ENCODE results near the gene ADI1.
"Not testable (repeated sequence)": the region's sequence is repeated elsewhere in the genome, so short reads cannot be mapped to it uniquely, and the experiment has no call there.

ADI1 gene

DNA sequence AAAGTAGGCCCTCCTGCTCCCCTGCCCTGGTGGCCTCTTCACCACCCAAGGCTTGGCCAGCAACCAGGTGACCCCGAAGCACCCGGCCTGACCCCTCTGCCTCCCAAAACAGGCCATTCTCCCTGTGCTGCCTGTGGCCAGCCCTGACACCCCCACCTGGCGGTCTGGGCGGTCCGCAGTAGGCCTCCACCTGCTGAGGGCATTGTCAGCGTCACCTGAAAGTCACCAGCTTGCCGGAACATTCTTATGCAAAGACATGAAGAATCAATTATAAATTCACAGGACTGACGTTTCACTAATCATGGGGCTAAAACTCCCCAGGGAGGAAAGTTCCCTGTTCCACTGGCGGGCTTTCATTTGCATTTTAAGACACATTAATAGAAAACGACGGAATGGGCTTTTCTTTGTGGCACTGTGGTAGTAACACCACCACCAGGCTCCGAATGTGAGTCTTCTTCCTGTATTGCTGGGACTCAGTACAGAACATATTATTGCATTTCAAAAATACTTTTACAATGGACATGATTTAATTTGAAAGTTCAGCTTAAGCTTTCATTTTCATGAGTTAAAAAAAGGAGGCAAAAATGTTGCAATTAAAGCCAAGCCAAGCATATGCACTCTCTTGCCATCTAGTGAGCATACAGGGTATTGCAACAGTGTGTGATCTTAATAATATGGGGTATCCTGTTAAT is 57.4 kb downstream of the ADI1 start:
- Mint-ChIP-seq H3K4me3 (no peak overlapping the region), H3K27ac (peak overlapping the region; percentile 83), H3K27me3 (no peaks in the 10 kb centered on the region)

DNA sequence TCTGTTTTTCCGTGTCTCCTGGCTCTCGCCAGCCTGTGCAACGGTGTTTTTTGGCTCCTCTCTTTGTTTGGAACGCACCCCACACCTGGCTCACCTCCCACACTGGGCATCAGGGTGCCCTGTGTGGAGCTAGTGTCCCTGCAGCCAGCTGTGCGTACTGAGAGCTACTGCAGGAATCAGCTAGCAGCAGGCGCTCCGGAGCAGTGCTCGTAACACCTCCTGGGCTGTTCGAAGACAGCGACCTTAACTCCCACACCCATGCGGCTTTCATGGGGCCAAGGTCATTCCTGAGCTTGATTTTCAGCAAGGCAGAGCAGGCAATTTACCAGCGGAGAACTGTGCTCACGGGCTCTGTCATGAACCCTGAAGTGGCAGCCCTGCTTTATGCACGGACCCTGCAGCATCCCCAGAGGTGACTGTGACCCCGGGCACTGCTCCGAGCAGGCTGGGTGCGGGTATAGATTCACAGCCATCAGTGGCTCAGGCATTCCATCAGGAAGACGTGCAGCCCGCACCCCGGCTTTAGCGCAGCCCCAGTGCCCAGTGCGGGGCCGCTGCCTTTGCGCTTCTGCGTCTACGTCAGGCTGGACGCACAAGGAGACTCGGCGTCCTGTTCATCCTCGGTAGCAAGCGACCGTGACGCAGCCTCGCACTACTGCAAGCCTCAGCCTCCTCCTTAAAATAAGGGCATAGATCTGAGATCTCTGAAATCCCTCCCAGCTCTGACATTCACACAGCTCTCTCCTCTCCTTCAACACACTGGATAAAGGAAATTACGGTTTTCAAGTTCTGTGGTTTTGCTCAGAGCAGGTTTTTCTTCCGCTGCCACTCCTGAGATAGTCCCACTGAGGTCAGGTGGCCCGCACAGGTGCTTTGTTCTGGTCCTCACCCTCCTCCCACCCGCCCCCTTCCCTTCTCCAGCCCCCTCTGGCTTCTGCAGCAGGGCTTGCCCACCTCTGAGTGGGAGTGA is 58.2 kb downstream of the ADI1 start:
- no peak overlapping the region for H3K4me3 Mint-ChIP-seq
- no peak for DNase-seq
- no peaks in the 10 kb centered on the region for H3K27me3 Mint-ChIP-seq
- peaks cover 12% of the 10 kb centered on the region for H3K4me1 Mint-ChIP-seq (ENCODE audit: low read depth)
- H3K27ac Mint-ChIP-seq: no peak overlapping the region
- H3K36me3 Mint-ChIP-seq (ENCODE audit: low read depth): peaks cover 84% of the 10 kb centered on the region
- H3K9me3 Mint-ChIP-seq: no peaks in the 10 kb centered on the region

More for the DNA sequence above, 57.4 kb downstream of the ADI1 start:
- peaks cover 12% of the 10 kb centered on the region for H3K4me1 Mint-ChIP-seq (ENCODE audit: low read depth)
- peaks cover 85% of the 10 kb centered on the region for H3K36me3 Mint-ChIP-seq (ENCODE audit: low read depth)
- H3K9me3 Mint-ChIP-seq: no peaks in the 10 kb centered on the region
- no peak for DNase-seq

DNA sequence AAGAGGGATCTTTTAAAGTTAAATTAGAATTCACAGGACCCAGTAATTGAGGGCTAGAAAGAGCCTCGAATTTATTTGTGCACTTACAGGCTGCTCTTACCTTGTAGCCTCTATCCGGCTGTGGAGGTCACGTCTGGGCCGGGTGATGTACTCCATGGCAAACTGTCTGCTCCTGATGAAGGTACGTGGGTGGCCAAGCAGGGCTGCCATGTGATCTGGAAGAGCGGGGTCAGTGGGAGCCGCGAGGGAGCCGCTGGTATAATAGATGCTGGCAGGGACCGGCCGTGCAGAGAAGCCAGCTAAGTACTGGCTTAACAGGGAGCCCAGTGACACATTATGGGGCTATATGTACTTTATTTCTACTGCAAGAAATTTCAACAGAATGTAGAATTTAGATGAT is 59.2 kb downstream of the ADI1 start:
- no peak for DNase-seq
- Mint-ChIP-seq H3K27me3 (no peaks in the 10 kb centered on the region), H3K27ac (peak overlapping the region; percentile 4), H3K4me1 (ENCODE audit: low read depth) (peaks cover 12% of the 10 kb centered on the region), H3K9me3 (no peaks in the 10 kb centered on the region), H3K4me3 (no peak overlapping the region), H3K36me3 (ENCODE audit: low read depth) (peaks cover 84% of the 10 kb centered on the region)

DNA sequence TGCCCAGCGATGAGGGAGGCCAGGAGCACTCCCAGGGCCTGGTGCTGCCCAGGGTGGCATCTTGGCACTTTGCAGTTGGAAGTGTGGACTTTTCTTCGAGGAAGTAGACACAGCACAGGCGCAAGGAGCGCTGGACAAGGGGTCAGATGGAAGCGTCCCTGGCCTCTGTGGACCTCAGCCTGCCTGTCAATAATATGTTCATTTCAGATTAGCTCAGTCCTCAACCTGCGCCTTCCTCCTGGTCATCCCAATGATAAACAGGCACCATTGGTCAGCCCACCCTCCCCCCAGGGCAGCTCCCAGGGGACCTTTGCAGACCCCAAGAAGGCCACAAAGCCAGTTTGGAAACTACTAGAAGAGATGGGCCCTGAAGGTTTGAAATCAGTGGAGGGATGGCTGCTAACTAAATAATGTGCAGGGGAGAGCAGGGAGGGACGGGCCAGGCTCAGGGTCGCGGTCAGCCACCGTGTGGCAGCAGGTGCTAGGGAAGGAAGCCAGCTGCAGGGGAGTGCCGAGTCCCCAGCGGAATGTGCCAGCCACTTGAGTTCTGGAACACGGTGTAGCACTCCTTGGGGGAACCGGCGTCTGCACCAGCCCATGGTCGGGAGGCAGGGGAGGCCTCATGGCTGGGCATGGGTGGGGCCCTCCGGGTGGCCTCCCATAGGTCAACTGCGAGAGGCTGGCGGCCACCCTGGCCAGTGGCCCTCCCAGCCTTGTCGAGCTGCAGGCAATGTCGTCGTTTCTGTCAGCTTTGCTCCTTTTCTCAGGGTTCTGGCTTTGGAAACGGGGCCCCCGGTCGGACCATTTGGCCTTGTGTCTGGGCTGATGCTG is 59.9 kb downstream of the ADI1 start:
- peaks cover 82% of the 10 kb centered on the region for H3K36me3 Mint-ChIP-seq (ENCODE audit: low read depth)
- H3K4me1 Mint-ChIP-seq (ENCODE audit: low read depth): peaks cover 12% of the 10 kb centered on the region
- no peaks in the 10 kb centered on the region for H3K9me3 Mint-ChIP-seq
- no peak for DNase-seq
- no peak overlapping the region for H3K4me3 Mint-ChIP-seq
- H3K27me3 Mint-ChIP-seq: no peaks in the 10 kb centered on the region
- H3K27ac Mint-ChIP-seq: no peak overlapping the region

DNA sequence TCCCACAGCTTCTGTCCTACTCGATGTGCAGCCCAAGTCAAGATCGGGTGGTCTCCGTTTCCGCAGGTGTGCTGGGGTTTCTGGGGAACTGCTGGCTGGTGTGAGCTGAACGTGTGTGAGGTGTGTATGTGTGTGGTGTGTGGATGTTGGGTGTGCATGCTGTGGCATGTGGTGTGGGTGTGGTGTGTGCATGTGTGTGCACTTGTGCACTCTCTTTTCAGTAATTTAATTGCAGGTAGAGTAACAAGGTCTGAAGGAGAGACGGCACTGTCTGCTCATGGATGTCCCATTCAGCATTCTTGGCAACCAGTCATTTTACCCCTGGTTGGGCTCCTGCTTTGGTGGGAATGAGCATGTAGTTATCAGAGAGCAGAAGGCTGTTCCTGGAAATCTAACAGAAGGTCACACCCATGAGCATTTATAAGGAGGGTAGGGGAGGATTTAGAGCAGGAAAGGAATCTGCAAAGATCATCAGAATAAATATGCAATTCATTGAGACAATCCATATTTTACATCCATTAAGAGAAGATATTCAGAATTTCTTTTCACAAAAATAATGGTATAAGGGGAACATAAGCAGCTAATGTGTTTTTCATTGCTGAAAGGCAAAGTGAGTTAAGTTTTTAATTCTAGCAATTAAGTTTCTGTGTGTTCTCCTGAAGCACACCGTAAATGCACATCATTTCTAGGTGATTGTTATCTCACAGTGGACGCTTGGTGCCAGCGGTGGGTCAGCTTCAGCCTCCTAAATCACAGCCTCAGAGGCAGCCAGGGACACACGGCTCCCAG is 60.7 kb downstream of the ADI1 start:
- Mint-ChIP-seq H3K27ac (peak overlapping the region; percentile 53), H3K4me1 (ENCODE audit: low read depth) (peaks cover 12% of the 10 kb centered on the region), H3K4me3 (no peak overlapping the region), H3K9me3 (no peaks in the 10 kb centered on the region), H3K36me3 (ENCODE audit: low read depth) (peaks cover 79% of the 10 kb centered on the region), H3K27me3 (no peaks in the 10 kb centered on the region)
- DNase-seq: no peak

DNA sequence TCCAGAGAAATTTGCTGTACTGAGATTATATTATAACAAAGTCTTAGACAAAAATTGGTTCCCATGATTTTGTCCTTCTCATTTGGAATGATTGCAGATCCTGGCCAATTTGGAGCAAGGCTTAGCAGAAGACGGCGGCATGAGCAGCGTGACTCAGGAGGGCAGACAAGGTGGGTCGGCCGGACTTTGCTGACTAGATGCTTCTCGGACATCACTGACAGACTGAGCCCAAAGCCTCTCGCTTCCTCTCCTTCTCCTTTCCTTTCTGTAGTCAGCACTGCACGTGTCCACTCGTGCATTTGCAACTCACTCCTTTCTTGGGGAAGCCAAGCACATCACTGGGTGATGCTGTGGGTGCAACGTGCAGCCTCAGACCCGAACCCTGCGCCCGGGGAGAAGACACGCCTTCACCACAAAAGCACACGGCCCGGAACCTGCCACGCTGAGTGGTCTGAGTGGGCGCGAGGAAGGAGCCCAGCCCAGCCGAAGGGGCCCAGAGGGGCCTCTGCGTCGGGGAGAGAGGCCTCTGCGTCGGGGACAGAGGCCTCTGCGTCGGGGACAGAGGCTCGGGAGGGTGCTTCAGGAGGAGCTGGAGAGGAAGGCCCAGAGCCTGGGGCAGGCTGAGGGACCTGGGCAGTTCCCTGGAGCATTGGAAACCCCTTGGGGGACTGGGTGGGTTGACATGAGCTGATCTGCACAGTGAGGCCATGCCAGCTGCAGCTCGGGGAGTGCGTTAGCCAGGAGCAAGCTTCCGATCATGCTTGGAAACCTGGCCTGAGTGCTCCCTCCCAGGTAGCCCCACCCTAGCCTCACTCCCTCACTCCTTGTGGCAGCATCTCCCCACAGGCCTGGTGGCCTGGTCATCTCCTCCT is 61.6 kb downstream of the ADI1 start:
- DNase-seq: no peak
- no peaks in the 10 kb centered on the region for H3K9me3 Mint-ChIP-seq
- peaks cover 79% of the 10 kb centered on the region for H3K36me3 Mint-ChIP-seq (ENCODE audit: low read depth)
- H3K4me3 Mint-ChIP-seq: no peak overlapping the region
- peaks cover 12% of the 10 kb centered on the region for H3K4me1 Mint-ChIP-seq (ENCODE audit: low read depth)
- H3K27ac Mint-ChIP-seq: no peak overlapping the region
- H3K27me3 Mint-ChIP-seq: no peaks in the 10 kb centered on the region

DNA sequence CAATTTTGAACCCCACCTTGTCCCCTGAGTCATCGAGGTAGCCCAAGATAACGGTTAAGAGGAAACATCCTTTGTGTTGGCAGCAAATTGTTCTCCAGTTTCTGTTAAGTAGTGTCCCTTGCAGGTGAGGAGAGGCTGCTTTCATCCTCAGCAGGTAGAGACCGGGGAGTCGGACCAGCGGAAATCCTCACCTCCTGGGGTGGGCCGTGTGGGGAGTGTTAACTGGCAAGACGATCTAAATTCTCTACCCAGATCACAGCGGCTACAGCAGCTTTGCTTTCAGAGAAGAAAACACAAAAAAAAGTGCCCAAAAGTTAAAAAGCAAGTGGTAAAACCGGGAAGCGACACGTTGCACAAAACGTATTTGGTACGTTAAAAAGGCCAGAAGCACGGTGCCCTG is 63.2 kb downstream of the ADI1 start:
- Mint-ChIP-seq H3K36me3 (ENCODE audit: low read depth) (peaks cover 86% of the 10 kb centered on the region), H3K4me3 (no peak overlapping the region), H3K9me3 (no peaks in the 10 kb centered on the region), H3K27me3 (no peaks in the 10 kb centered on the region), H3K4me1 (ENCODE audit: low read depth) (peaks cover 4% of the 10 kb centered on the region), H3K27ac (no peak overlapping the region)
- DNase-seq: no peak

GRCh38 chr2:3454802-3455201 is 64.5 kb downstream of the ADI1 start:
- no peak for DNase-seq
- Mint-ChIP-seq H3K9me3 (no peaks in the 10 kb centered on the region), H3K27me3 (no peaks in the 10 kb centered on the region), H3K36me3 (ENCODE audit: low read depth) (peaks cover 88% of the 10 kb centered on the region), H3K4me3 (no peak overlapping the region), H3K27ac (no peak overlapping the region), H3K4me1 (ENCODE audit: low read depth) (no peaks in the 10 kb centered on the region)

GRCh38 chr2:3454005-3454404 is 65.3 kb downstream of the ADI1 start:
- DNase-seq; H3K4me1 Mint-ChIP-seq (ENCODE audit: low read depth); H3K9me3 Mint-ChIP-seq; H3K27ac Mint-ChIP-seq; H3K27me3 Mint-ChIP-seq; H3K4me3 Mint-ChIP-seq: not testable (repeated sequence)
- peaks cover 91% of the 10 kb centered on the region for H3K36me3 Mint-ChIP-seq (ENCODE audit: low read depth)

- H3K9me3 Mint-ChIP-seq: no peaks in the 10 kb centered on the region
- H3K27ac Mint-ChIP-seq: no peak overlapping the region
- no peaks in the 10 kb centered on the region for H3K4me1 Mint-ChIP-seq (ENCODE audit: low read depth)
- no peaks in the 10 kb centered on the region for H3K27me3 Mint-ChIP-seq
- H3K36me3 Mint-ChIP-seq (ENCODE audit: low read depth): peaks cover 90% of the 10 kb centered on the region
- no peak for DNase-seq
- no peak overlapping the region for H3K4me3 Mint-ChIP-seq
Measured at GRCh38 chr2:3453190-3453999, 65.9 kb downstream of the ADI1 start.

- Mint-ChIP-seq H3K36me3 (ENCODE audit: low read depth) (peaks cover 92% of the 10 kb centered on the region), H3K27me3 (no peaks in the 10 kb centered on the region), H3K4me3 (no peak overlapping the region), H3K4me1 (ENCODE audit: low read depth) (no peaks in the 10 kb centered on the region), H3K9me3 (no peaks in the 10 kb centered on the region), H3K27ac (no peak overlapping the region)
- DNase-seq: no peak
Measured at GRCh38 chr2:3451926-3452671, 67.2 kb downstream of the ADI1 start.

GRCh38 chr2:3451169-3451568 is 68.2 kb downstream of the ADI1 start:
- DNase-seq: no peak
- H3K4me1 Mint-ChIP-seq (ENCODE audit: low read depth): no peaks in the 10 kb centered on the region
- peaks cover 93% of the 10 kb centered on the region for H3K36me3 Mint-ChIP-seq (ENCODE audit: low read depth)
- no peak overlapping the region for H3K27ac Mint-ChIP-seq
- H3K9me3 Mint-ChIP-seq: no peaks in the 10 kb centered on the region
- no peak overlapping the region for H3K4me3 Mint-ChIP-seq
- H3K27me3 Mint-ChIP-seq: no peaks in the 10 kb centered on the region

Data from activated T-cell treated with anti-CD3 and anti-CD28 coated beads, Interleukin-2, amount 50 U/mL, for 24 hours (primary cell).